ENCODE results near the gene RBM20.

Gene RBM20

DNA sequence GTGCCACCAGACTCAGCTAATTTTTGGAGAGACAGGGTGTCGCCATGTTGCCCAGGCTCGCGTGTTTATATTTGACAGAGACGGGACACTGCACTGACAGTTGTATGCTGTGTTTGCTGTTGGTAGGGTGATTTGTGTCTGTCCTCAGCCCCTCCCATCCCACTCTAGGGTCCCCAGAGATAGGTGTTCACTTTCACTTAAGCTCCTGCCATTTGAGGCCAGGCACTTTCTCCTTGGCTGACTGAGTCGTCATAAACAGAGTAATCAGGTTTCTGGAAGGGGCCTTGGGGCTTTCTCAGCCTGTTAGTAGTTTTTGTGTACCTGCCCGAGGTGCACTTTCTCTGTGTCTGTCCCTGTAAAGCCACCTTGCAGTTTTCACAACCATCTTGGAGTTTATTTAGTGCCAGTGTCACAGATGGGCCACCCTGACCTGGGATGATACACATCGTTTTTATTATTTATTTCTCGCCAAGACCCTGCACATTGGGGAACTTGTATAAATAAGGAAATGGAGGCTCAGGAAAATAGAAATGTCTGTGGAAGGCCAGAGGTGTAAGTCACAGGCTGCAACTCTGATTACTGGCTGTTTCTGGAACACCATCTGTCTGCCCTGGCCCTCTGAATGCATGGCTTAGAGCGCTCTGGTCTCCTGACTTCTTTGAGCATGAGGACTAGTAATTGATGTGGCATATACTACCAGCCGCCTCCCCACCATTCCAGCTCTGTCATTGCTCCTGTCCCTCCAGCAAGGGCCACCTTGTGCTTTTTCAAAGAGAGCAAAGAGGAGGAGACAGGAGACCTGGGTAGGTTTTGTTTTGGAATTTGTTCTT lies 145.7 kb downstream of the RBM20 start:
- intact Hi-C loops (cut with DNase I): no loop called here

GRCh38 chr10:110790913-110791506 lies 146.9 kb downstream of the RBM20 start:
- no peak for DNase-seq
- intact Hi-C loops (cut with DNase I): no loop called here

More for the DNA sequence above, 145.7 kb downstream of the RBM20 start:
- DNase-seq: no peak

DNA sequence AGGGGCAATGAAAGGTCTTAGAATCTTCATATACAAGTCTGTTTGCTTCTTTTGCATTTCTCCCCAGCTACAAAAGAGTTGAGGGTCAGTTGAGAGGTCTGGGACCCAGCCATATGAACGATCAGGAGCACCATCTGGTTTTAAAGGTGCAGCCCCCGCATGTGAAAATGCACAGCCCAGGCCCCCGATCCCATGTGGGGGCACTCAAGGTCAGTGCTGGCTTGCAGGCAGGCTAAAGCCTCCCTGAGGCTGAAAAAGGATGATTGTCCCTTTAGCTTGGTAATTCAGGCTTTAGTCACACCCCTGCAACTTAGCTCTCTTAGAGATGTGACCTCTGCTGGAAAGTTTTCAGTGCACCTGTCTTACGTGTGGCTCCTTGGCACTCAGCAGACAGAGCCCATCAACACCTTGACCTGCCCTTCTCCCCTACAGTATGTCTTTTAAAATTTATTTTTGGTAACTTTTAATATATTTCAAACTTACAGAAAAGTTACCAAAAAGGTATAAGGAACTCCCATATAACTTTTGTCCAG lies 147.5 kb downstream of the RBM20 start:
- intact Hi-C loops (cut with DNase I): no loop called here
- peak in 1 of 42 donors; percentile 13 for DNase-seq

- intact Hi-C loops (cut with DNase I): no loop called here
- DNase-seq: peak in 1 of 42 donors; percentile 32
Measured at GRCh38 chr10:110792476-110793125, 148.5 kb downstream of the RBM20 start.

- intact Hi-C loops (cut with DNase I): no loop called here
- DNase-seq: peak in 29 of 42 donors; percentile 12 to 77 (median 49)
Measured at GRCh38 chr10:110793128-110793812, 149.1 kb downstream of the RBM20 start.

DNA sequence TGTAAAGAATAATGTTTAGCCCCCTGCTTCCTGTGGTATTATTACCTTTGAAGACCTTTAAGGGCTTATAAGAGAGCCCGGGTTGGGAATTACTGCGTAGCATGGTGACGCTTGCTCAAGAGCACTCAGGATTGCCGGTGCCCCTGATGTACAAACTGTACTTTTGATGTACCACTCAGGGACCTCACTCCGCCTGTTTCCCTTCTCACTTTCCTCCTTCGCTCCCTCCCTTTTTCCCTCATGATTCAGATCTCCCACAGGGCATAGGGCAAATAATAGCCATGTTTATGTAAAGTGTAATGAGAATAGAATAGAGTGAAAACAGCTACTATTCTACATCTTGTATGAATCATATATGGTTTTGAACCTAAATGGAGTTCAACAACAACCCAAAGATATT lies 149.8 kb downstream of the RBM20 start:
- intact Hi-C loops (cut with DNase I): no loop called here
- no peak for DNase-seq

GRCh38 chr10:110794808-110795207 lies 150.7 kb downstream of the RBM20 start:
- intact Hi-C loops (cut with DNase I): no loop called here
- peak; percentile 24 to 84 (median 64) for DNase-seq

DNA sequence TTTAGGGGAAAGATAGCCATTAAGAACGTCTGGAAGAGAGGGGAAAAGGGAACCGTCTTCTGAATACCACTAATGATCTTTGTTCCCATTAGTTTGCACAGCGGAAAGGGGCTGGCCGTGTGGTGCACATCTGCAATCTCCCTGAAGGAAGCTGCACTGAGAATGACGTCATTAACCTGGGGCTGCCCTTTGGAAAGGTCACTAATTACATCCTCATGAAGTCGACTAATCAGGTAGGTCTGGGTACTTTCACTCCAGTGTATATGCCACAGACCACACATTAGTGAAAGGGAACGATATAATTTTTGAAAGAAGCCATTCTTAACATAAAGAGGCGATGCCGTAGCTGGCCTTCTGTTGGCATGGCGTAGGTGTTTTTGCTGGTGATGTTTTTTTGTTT lies 153.3 kb downstream of the RBM20 start:
- intact Hi-C loops (cut with DNase I): no loop called here
- DNase-seq: no peak

GRCh38 chr10:110798340-110798739 lies 154.2 kb downstream of the RBM20 start:
- intact Hi-C loops (cut with DNase I): no loop called here
- no peak for DNase-seq

- DNase-seq: no peak
Measured at GRCh38 chr10:110802090-110802489, 158.0 kb downstream of the RBM20 start.

DNA sequence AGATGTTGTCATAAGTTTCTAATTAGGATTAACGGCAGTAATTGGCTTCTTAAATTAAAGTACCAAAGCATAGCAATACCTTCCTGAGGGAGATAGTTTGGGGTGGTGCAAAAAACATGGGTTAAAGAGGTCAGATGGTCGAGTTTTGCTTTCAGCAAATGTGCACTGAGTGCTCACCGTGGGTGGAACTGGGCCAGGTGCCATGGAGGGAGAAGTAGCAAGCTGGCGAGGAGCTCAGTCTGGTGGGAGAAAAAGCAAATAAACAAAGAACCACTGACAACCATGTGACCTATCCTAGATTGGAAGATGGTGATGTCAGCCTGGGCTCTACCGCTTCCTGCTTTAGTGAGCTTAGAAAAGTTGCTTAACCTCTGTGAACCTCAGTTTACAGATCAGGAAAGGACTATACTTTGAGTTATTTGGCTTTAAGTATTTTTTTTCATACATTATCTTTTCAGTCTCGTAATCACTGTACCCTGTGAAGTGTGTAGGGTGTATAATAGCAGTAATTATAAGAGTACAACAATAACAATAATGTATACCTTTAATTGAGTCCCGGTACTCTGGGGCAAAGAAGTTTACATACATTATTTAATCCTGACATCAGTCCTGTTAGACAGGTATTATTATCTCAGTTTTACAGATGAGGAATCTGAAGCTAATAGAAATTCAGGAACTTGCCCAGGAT lies 158.6 kb downstream of the RBM20 start:
- intact Hi-C loops (cut with DNase I): no loop called here
- DNase-seq: peak in 38 of 42 donors; percentile 22 to 73 (median 54)

More at GRCh38 chr10:110802090-110802489, 158.0 kb downstream of the RBM20 start:
- intact Hi-C loops (cut with DNase I): no loop called here

DNA sequence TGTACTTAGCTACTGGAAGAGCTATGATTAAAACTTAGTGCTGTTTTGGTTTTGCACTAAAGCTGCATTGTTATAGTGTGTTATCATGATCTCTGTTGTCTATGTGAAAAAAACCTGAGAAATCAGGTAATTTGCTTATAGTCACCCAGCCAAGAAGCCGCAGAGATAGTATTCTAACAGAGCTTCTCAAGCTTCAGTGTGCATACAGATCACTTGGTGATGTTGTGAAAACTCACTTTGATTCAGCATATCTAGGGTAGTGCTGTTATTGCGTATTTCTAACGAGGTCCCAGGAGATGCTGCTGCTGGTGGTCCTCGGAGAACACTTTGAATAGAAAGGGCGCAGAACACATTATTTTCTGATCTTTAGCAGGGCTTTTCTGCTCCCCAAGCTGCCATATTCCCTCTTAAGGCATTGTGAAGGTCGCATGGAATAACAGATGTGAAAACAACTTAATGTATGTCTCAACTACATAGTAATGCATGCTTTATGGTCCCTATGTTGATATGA lies 159.2 kb downstream of the RBM20 start:
- intact Hi-C loops (cut with DNase I): no loop called here
- DNase-seq: no peak

DNA sequence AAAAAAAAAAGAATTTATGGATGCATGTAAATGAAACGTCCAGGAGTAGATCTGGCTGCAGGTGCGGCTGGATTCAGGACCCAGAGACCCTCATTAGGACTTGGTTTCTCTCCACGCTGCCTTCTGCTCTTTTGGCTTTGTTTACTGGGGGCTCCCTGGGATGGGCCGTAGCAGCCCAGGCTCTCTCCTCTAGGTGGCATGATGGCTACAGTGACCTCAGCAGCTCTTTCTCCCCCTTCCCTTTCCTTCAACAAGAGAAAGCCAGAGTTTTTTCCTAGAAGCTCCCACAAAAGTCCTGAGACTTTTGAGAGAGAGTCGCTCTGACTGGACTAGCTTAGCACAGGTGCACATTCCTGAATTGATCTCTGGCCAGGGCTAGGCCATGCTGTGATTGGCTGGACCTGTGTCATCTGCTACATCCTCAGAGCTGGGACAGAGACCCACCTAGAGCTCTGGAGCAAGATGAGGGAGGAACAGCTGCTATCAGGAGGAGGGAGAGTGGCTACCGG lies 159.7 kb downstream of the RBM20 start:
- intact Hi-C loops (cut with DNase I): no loop called here

GRCh38 chr10:110804376-110804775 lies 160.2 kb downstream of the RBM20 start:
- intact Hi-C loops (cut with DNase I): no loop called here
- DNase-seq: no peak

More for the DNA sequence above, 159.7 kb downstream of the RBM20 start:
- DNase-seq: peak in 41 of 42 donors; percentile 22 to 84 (median 60)

DNA sequence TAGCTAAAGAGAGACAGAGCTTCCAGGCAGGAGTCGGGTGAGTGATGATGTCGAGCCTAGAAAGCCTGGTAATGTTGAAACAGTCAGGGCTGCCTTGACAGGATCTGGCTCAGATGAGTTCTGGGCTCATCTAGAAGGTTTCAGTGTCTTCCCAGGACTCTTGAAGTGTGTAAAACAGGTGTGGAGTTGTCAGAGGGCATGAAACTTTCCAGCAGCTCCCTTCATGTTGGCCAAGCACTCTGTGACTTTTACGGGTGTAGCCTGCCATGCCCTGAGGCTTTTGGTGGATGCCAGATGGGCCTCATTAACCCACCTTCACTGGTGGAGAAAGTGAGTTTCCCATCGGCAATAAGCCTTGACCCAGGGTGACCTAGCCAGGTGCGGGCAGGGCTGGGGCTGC lies 161.2 kb downstream of the RBM20 start:
- DNase-seq: no peak
- intact Hi-C loops (cut with DNase I): loop anchor here (5.0 kb wide), 1 partner anchor 87 kb away; no protein-coding TSS in a partner anchor

GRCh38 chr10:110806335-110806734 lies 162.2 kb downstream of the RBM20 start:
- intact Hi-C loops (cut with DNase I): loop anchor here (5.0 kb wide), 1 partner anchor 86 kb away; no protein-coding TSS in a partner anchor
- no peak for DNase-seq

- no peak for DNase-seq
Measured at GRCh38 chr10:110808123-110808522, 164.0 kb downstream of the RBM20 start.

DNA sequence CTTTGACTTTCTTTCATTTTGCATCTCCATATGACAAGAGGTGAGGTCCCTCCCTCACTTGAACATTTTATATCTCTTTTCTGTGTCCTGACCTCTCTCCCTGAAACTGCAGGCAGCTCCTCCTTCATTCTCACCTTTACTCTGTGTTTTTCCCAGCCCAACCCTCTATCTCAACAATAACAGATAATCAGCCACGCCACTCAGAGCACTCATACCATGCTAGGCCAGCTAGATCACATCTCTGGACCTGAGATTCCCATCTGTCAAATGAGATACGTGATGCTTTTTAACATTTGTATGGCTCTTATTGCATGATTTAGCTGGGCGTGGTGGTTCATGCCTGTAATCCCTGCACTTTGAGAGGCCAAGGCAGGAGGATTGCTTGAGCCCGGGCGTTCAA lies 164.5 kb downstream of the RBM20 start:
- DNase-seq: no peak

More at GRCh38 chr10:110808123-110808522, 164.0 kb downstream of the RBM20 start:
- intact Hi-C loops (cut with DNase I): loop anchor here (5.0 kb wide), 1 partner anchor 84 kb away; no protein-coding TSS in a partner anchor

More for the DNA sequence above, 164.5 kb downstream of the RBM20 start:
- intact Hi-C loops (cut with DNase I): loop anchor here (5.0 kb wide), 1 partner anchor 84 kb away; no protein-coding TSS in a partner anchor
